Inferior parietal cortex (tissue), 1 donor: ENCODE data around the gene STAT1.
A peak's percentile ranks its signal among the peaks of the same experiment; 100 is the strongest.

Experiments used
- DNase-seq: peaks from one replicate; pipeline ENCODE4 v3.0.0-alpha.2; 2016; ENCODE audit errors: extremely low spot score

STAT1 gene

GRCh38 chr2:191031256-191031655, 17.3 kb upstream of the STAT1 start:
- no peak for DNase-seq

DNA sequence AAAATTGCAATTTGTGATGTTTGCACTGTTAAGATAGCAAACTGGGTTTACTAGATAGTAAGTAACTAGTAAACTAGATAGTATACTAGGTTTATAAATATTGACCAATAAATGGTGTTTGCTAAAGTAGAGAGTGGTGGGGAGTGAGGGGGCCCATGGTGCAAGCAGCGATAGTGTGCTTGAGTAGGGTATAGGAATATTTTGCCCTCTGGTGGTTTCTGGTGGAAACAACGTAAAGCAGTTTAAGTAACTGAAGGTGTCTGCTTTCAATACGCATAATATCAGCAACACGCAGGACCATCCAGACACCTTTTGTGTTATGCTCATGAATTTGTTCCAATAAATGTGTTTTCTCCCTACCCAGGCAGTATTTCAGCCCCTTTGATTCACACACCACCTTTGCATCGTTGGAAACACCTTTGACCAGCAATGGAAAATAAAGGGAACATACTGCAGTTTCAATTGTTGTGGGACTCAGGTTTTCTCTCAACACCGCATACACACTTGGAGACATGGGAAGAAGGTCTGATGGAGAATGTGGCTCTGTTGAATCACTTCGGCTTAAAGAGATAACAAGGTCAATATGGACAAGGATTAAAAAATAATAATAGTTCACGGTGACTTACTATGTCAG, 16.7 kb upstream of the STAT1 start:
- peak; percentile 53 for DNase-seq

DNA sequence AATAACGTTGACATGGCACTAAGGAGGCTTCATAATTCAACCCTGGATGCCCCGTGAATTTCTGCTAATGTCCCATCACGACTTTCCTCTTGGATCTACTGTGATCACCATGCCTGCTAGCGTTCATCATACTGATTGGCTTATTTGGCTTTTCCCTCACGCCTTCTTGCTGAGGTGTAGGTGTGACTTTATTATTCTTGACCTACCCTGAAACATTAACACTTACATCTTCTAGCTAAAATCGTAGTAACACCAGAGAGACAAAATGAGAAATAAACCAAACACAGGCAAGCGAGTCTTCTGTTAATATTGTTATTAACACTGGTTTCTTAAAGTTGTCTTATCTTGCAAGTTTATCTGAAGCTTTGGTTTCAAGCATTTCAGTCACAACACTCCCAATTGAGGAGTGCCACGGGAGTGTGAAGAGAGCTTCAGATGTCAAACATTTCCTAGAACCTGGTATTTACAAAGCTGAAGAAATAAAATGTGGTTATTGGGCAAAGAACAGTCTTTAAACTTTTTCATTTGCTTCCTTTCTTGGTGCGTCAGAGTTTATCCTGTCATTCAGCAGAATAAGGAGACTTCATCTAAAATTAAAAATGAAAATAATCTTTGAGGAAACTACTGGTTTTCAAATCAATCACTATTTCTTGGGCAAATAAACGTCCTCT, 15.4 kb upstream of the STAT1 start:
- DNase-seq, result no peak

DNA sequence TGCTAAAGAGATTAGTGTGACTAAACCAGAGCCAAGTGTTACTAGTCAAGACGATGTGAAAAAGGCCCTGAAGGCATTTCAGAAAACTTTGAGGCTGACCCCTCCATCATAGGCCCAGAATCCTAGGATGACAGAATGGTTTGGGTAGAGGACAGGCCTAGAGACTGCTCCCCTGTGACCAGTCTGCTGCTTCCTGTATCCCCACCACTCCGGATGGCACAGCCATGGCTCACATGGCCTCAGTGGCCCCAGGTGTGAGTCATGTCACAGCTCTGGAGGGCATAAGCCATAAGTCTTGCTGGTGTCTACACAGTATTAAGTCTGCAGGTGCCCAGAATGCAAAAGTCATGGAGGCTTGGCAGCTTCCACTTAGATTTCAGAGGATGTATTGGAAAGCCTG, 12.4 kb upstream of the STAT1 start:
- DNase-seq, result no peak

GRCh38 chr2:191025135-191025534, 11.2 kb upstream of the STAT1 start:
- DNase-seq, result no peak

- DNase-seq, result no peak
Observed at GRCh38 chr2:191023235-191023679, 9.3 kb upstream of the STAT1 start.

DNA sequence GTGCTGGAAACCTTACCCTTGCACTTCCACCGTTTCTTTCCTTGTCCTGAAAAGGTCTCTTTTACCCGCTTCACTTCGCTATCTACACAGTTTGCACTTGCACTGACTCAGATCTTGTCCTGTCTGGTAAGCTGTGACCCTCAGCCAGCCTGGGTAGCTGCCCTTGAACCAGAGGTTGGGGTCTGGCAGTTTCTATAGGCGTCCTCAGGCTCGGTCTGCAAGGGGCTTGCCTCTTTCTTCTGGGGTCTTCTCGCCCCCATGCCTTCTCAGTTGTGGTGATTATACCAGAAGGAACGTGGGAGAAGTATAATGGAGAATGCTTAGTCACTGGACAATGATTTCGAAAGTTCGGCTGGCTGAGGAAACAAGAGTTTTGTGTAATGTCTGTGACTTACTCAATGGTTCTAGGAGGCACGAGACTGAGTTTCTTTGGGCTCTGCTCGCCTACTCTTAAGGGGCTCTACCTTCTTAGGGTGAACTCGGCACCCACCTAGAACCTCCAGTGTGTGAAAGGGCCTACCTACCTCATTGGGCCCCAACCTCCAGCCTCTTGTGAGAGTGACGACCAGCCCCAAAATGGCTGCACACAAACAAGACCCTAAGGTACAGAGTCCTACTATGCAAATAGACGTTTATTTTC, 6.9 kb upstream of the STAT1 start:
- DNase-seq, result peak; percentile 45

DNA sequence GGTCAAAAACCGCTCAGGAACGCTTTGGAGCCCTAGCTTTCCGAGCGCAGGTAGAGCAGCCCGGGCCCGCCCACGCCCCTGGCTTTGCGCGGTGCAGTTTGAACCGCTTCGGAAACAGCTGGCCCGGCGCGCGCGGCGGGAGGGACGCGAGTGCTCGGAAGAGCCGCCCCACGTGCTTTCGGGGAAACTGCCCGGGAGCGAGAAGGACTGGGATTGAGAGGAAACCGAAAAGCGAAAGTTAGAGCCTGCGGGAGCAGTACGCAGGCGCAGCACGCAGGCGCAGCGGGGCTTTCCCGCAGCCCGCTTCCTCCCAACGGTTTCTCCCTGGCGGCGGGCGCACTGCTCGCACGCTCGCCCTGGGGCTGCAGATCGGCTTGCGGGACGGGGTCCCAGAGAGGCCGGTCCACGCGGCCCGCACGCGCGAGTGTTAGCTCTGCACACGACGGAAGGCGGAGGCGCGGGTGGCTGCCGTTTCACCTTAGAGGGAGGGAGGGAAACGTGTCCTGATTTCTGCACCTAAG, 6.3 kb upstream of the STAT1 start:
- peak; percentile 96 for DNase-seq

GRCh38 chr2:191019376-191019775, 5.4 kb upstream of the STAT1 start:
- no peak for DNase-seq

GRCh38 chr2:191018643-191019119, 4.7 kb upstream of the STAT1 start:
- no peak for DNase-seq

- DNase-seq, result no peak
Observed at GRCh38 chr2:191018048-191018447, 4.1 kb upstream of the STAT1 start.

DNA sequence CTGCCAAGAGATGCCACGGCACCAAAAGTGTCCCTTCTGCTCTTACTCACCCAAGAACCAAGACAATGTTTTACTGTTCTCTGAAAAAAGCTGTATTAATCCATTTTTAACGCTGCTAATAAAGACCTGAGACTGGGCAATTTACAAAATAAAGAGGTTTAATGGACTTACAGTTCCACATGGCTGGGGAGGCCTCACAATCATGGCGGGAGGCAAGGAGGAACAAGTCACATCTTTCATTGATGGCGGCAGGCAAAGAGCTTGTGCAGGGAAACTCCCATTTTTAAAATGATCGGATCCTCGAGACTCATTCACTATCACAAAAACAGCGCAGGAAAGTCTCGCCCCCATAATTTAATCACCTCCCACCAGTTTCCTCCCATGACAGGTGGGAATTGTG, 1.9 kb upstream of the STAT1 start:
- no peak for DNase-seq

DNA sequence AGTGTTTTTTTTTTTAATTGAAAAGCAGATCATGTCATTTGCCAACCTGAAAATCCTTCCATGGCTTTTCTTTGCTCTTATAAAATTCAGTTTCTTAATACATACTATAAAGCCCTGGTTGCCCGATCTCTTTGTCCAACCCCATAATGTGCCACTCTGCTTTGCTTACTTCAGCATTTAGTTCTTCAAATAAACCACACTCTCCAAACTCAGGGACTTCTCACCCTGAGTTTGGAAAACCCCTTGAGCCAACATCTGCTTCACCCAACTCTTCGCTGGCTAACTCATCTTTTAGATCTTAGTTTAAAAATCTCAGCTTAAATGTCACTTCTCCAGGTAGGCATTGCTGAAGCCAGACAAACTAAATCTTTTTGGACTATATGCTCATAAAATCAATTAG, 1.3 kb upstream of the STAT1 start:
- DNase-seq, result no peak

DNA sequence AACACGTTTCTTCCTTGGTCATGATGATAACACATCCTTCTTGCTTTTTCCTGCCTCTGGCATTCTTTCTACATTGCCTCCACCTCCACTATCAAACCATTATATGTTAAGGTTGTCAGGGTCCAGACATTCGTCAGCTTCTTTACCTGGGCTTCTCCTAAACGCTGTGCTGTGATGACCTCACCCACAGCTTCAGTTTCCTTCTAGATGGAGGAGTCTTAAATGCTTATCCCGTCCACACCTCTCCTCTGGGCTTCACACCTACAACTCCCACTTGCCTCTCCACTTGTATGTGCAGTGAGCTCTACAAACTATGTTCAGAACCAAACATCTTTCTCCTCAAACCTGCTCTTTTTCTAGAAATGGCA, 666 bp upstream of the STAT1 start:
- no peak for DNase-seq

GRCh38 chr2:191013682-191013931, 364 bp downstream of the STAT1 start:
- DNase-seq, result peak; percentile 36

DNA sequence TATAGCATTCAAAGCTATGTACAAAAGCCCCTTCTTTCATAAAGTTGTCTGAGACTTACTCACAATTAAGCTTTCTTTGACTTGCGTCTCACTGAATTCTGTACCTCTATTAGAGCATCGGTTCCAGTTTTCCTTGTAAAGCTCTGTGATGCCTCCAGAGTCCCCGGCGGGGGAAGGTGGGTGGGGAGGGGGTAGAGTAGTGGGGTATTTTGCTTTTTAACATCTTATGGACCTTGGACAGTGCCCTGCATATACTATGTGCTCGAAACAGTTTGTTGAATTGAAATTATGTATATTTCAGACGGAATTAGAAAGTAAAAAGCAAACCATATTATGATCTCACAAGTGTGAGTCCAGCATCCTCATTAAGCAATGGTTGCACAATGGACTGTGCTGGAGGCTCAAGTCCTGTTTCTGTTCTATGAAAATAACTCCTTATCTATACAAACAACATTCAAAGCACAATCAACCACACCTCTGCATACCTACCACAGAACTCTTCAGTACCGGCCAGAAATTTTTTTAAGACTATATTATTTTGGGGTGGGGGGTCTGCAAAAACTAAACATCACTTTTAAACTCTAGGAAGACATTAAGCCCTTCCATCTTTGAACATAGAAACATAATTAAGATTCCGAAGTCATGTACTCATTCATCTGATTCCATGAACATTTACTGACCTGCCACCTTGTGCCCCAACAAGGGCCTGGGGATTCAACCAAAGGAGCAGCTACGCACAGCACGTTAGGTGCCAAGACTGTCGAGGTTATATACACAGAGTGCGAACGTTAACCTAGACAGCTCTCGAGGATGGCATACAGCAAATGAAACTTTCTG, 908 bp downstream of the STAT1 start:
- DNase-seq, result no peak

GRCh38 chr2:191012346-191012745, 1.6 kb downstream of the STAT1 start:
- DNase-seq, result no peak

DNA sequence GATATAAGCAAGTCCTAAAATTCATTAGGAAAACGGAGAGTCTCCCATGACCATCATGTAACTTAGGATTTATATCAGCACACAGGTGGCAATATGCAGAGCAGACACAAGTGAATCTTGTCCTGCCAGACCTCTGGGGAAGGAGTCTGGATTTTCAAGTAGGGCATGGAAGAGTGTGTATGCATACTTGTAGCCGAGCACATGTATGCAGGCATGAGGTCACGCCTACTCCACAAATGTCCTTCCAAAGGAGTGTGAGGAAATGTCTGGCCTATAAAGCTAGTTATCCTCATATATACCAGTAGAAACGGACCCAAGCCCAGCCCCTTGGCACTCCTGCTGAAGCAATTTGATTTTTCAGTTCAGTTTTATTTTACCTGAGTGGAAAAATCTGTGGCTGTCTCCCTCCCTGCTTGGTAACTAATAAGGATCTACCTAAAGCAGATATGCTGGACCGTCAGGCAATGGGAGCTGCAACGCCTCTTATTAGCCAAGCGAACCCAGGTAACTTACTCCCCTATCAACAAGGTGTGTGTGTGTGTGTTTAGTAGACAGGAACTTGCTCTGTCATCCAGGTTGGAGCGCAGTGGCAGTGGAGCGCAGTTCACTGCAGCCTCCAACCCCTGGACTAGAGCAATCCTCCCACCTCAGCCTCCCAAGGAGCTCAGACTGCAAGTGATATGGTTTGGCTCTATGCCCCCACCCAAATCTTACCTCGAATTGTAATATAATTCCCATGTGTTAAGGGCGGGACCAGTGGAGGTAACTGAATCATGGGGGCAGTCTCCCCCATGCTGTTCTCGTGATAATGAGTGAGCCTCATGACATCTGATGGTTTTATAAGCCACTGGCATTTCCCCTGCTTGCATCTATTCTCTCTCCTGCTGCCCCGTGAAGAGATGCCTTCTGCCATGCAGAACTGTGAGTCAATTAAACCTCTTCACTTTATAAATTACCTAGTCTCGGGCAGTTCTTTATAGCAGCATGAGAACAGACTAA, 2.8 kb downstream of the STAT1 start:
- no peak for DNase-seq

DNA sequence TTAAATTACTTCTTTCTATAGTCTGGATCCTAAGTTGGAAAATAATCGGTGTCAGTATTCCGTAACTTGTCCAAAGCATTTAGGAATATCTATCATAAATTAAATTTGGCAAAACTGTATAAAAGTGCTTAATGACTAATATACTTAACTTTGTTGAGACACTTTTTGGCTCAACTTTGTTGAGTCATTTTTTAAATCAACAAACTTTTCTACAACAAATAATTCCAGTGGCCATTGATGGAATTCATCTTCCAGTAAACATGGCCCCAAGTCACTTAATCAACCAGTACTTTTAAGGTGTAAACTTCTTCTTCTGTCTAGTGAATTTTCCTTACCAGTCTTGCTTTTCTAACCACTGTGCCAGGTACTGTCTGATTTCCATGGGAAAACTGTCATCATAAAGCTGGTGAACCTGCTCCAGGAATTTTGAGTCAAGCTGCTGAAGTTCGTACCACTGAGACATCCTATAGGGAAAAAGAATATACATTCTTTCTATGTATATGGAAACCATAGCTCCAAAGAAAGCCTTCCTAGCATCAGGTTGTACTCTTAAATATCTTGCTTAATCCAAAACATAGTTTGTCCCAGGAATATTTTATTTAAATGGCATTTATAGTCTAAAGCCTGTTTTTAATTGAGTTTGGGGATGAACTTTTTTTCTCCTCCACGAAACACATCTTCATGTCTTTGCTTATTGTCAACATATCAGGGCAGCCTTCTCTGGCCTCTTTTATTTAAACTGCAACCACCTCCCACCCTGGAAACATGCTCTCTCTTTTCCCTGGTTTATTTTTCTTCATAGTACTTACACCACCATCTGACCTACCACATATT, 4.2 kb downstream of the STAT1 start:
- DNase-seq, result no peak

GRCh38 chr2:191008286-191008685, 5.7 kb downstream of the STAT1 start:
- DNase-seq, result no peak
